ENCODE measurements around the gene CMPK2.

GRCh38 chr2:6864231-6864754 is 1.4 kb downstream of the CMPK2 start:
- TF ChIP-seq CTCF (conservative IDR thresholded peaks at IDR 0.05; ENCODE audit: low read length), result no peak
- no peak for TF ChIP-seq EZH2phosphoT487 (IDR thresholded peaks at IDR 0.05; ENCODE audit: borderline replicate concordance)
